D721Med (cell line): ENCODE measurements around the gene HAUS5.

Source experiments
- DNase-seq: peaks from one replicate; pipeline ENCODE4 v3.0.0; 2011; ENCODE audit warnings: low spot score; ENCODE audit not compliant: insufficient read length
- FAIRE-seq: peaks from 2 replicates; lab custom pipeline; 2011; peaks lifted over from hg19 to GRCh38; lab: Jason Lieb, UNC
- TF ChIP-seq, protein P1 (sequence below): IDR thresholded peaks from 2 replicates; pipeline ENCODE4 v1.5.1; 2012; ENCODE audit warnings: mild to moderate bottlenecking, control low read depth; ENCODE audit not compliant: insufficient read depth; ENCODE audit errors: missing control alignments

The HAUS5 gene

GRCh38 chr19:35665157-35665556 is 52.6 kb downstream of the HAUS5 start:
- TF ChIP-seq, protein P1, sequence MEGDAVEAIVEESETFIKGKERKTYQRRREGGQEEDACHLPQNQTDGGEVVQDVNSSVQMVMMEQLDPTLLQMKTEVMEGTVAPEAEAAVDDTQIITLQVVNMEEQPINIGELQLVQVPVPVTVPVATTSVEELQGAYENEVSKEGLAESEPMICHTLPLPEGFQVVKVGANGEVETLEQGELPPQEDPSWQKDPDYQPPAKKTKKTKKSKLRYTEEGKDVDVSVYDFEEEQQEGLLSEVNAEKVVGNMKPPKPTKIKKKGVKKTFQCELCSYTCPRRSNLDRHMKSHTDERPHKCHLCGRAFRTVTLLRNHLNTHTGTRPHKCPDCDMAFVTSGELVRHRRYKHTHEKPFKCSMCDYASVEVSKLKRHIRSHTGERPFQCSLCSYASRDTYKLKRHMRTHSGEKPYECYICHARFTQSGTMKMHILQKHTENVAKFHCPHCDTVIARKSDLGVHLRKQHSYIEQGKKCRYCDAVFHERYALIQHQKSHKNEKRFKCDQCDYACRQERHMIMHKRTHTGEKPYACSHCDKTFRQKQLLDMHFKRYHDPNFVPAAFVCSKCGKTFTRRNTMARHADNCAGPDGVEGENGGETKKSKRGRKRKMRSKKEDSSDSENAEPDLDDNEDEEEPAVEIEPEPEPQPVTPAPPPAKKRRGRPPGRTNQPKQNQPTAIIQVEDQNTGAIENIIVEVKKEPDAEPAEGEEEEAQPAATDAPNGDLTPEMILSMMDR, result no peak
- DNase-seq, result no peak
- no peak for FAIRE-seq

DNA sequence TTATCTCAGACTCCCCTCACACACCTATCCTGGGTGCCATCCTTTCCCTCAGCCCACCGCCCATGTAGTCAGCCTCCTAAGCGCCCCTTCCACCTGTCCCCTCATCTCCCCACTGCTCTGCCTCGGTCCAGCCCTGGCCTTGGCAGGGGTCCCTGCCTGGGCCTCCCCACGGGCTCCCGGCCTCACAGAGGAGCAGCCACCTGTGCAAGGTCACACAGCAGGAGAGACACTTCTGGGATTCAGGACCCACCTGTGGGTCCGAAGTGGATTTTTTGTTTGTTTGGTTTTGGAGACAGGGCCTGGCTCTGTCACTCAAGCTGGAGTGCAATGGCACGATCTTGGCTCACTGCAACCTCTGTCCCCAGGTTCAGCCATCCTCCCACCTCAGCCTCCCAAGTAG is 53.1 kb downstream of the HAUS5 start:
- DNase-seq (no peak), FAIRE-seq (no peak)
- TF ChIP-seq, protein P1, result no peak

GRCh38 chr19:35666251-35666913 is 53.8 kb downstream of the HAUS5 start, which contains the start of gene UPK1A:
Gene UPK1A, plus strand, starts transcription at chr19:35666517. Its CDS starts 296 bp downstream, at chr19:35666813.
- no peak for FAIRE-seq
- DNase-seq, result no peak
- TF ChIP-seq, protein P1, result no peak

- no peak for FAIRE-seq
- DNase-seq, result no peak
- TF ChIP-seq, protein P1, result no peak
These were observed 57.0 kb downstream of the HAUS5 start for GRCh38 chr19:35669566-35669965.

DNA sequence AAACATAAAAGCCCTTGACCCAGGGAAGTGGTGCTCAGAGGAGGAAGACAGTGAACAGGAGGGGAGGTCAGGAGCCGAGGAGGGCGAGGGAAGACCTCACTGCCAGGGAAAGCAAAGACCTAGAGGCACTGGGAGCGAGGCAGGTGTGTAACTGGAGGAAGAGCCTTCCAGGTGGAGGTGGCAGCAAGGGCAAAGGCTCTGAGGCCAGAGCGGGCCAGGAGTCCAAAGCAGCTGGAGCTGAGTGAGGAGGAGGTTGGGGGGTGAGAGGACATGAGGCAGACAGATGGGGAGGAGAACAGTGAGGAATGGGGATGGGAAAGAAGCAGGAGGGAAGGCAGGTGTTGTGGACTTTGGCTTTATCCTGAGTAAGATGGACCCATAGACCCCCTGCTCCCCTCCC is 57.4 kb downstream of the HAUS5 start:
- FAIRE-seq, result no peak
- no peak for DNase-seq
- TF ChIP-seq, protein P1, result no peak

DNA sequence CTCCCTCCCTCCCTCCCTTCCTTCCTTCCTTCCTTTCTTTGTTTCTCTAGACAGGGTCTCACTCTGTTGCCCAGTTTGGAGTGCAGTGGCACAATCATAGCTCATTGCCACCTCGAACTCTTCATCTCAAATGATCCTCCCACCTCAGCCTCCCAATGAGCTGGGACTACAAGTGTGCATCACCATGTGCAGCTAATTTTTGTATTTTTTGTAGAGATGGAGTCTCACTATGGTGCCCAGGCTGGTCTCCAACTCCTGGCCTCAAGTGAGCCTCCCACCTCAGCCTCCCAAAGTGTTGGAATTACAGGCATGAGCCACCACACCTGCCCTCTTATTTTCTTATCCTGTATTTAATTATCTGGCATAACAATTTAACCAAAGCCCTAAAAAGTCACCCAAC is 58.2 kb downstream of the HAUS5 start:
- FAIRE-seq (no peak), DNase-seq (no peak)
- TF ChIP-seq, protein P1, result no peak

GRCh38 chr19:35671818-35672217 is 59.3 kb downstream of the HAUS5 start:
- DNase-seq, result no peak
- TF ChIP-seq, protein P1, result no peak
- no peak for FAIRE-seq
